Stimulated activated CD8-positive, alpha-beta memory T cell treated with anti-CD3 and anti-CD28 coated beads, Interleukin-7, amount 100 ng/mL, for 4 hours (primary cell): ENCODE data around the gene UBR3.

Experiments
- DNase-seq, 2 donors: peaks; one replicate each; pipeline ENCODE4 v3.0.0-alpha.2; 2020; ENCODE audit warnings: low read depth in 2 of 2

UBR3 gene

DNA sequence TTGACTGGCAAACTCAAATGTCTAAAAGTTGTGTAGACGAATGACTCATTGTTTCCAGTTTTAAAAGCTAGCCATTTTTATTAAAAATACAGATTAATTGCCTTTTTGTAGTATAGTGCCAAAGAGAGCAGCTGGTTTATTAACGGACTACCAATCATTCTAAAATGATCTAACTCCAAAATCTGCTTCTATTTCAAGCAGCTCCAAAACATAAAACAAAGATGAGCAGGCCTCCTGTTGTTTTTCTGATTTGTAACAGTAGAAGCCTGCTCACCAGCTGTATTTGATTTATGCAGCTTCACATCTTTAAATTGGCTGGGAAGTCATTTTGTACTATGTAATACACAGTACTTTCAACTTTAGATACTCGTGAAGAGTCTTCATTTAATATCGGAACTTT, 171.8 kb downstream of the UBR3 start:
- no peak for DNase-seq

DNA sequence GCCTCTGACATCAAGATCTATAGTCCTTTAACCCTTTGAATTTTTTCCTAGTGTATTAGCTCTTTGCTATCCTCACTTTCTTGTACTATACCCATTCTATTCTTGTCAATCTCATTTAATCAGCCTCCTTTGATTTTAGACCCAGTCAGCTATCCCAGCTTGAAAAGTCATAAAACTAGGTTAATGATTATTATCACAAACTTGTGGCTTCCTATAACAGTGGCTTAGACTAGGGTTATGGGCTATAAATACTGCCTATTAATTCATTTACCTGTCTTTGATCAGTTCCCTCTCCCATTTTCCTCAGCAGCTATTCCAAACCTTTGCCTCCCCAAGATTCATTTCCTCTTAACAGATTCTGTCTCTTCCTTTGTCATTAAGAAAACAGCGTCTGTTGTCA, 174.8 kb downstream of the UBR3 start:
- DNase-seq = no peak

GRCh38 chr2:170005702-170006101, 178.4 kb downstream of the UBR3 start:
- DNase-seq = no peak

DNA sequence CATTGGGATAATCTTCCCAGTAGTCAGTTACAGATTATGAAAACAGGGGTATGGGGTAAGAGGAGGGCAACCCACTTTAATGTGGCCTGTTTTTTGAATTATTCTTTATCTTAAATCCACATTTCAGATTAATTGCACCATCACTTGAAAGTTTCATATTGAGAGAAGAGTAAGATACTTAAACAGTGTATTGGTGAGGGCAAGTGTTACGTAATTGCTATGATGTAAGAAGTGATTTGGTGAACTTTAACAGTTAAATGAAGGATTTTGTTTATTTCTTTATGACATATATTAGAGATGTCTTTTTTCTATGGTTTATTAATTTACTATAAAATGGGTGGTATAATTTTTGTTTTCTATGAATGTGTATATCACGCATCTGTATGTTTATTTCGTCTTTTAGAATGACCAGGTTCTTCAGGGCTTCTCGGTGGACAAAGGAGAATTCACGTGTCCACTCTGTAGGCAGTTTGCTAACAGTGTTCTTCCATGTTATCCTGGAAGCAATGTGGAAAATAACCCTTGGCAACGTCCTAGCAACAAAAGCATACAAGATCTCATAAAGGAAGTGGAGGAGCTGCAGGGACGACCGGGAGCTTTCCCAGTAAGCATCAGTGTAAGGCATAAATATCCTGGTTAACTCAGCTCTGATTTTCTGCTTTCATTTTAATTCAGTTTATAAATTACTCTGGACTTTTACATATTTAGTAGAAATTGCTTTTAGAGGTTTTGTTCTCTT, 179.5 kb downstream of the UBR3 start:
- DNase-seq = no peak

DNA sequence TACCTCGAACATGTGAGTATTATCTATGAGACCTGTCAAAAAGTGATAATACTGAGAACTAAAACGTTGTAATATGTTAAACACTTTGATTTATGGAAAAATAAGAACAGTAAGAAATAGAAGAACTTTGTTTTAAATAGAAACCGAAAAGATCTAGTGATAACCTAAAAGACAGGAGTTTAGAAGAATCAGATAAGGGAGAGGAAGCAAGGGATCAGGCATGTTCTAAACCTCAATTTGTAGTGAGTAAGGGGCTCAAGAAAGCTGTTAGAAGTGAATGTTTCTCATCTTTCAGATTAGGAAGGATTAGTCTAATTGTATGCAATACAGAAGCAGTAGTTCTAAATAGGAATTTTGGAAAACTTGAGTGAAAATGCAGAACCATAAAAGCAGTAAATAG, 182.0 kb downstream of the UBR3 start:
- DNase-seq = no peak

- no peak for DNase-seq
These were observed 185.5 kb downstream of the UBR3 start for GRCh38 chr2:170012773-170013172.

DNA sequence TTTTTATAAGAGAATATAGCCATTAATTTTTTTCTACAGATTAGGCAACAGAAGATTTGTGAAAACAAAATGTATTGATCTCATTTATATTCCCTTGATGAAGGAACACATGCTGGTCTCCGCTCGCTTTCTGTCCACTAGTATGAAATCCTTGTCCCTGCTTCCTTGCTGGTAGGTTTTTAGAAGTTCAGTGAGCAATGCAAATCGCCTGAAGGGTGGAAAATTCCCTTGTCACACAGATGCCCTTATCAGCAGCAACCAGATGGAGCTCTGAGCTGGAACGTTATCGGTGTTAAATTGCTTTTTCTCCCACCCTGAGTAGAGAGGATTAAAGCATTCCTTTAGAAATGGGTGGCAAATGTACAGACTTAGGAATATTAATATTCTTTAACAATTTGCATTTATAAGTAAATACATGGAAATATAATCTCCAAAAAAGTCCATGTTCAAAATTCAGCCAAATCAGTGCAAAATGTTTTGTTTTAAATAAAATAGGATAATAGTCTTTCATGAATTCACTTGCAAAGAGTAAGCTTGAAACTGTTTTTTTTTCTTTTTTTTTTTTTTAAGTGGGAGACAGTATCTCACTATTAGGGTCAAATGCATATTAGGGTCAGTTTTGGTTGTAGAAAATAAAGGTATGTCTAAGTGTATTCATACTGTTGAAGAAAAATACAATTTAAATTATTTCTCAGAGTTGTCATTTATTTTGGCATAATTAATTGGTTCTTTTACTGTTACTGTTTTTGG, 186.7 kb downstream of the UBR3 start:
- no peak for DNase-seq

DNA sequence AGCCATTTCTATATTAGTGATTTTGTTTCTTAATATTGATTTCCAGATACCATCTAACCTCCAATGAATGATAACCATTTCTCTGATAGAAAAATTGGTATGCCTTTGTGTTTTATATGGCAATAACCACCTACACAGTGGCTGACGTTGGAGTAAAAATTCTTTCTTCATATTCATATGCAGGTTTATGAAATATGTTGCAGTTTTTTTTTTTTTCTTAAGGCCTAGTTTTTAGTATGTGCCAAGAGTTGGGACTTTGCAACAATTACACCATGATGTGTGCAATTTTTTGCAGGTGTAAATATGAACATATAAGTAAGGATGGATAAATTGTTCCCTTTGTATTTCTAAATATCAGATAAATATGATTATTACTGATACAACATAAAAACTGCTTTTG, 187.5 kb downstream of the UBR3 start:
- DNase-seq = no peak

DNA sequence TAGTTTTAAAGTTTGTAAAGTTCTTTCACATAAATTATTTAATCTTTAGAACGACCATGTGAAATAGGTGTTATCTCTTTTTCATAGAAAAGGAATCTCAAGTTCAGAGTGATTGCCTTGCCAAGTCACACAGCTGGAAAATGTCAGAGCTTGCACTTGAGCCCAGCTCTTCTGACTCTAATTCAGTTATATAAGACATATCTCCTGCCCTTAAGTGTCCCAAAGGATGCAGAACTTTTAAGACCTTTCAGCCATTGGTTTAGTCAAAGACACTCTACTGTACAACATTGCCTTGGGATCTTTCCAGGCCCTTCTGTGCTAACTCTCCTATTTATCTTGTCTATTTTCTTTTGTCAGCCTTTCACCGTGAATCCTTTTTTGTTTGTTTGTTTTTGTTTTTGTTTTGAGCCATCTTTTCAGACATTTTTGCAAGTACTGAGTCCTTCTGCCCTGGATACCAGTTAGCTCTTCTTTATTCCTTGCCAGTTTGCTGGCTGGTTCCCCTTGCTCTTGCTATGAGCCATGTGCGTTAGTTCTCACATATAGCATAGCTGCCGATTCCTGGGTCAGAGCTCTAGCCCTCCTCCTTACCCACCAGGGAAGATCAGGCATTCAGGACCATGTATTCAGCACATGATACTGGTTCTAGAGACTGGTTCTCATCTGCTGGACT, 190.7 kb downstream of the UBR3 start:
- no peak for DNase-seq

DNA sequence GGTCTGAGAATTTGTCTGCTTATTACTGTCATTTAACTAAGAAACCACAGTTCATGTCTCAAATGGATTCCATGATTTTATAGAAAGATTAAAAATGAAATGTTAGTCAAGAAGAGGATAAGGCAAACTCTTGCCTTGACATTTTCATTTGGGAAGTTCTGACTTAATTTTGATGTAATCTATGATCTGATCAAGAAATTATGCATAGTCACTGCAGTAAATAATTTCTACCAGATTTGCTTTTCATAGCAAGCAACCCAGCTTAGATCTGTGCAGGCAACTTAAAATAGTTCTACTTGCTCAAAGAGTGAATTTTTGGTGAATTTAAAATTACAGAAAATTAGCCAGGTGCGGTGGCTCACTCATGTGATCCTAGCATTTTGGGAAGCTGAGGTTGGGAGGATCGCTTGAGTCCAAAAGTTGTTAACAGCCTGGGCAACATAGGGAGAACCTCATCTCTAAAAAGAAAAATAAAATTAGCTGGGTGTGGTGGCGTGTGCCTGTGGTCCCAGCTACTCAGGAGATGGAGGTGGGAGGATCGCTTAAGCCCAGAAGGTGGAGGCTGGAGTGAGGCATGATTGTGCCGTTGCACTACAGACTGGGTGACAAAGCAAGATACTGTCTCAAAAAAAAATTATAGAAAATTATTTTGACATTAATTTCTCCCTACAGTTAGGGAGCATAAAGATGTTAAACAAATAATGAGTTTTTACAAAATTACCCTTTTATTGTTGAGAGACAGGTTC, 192.0 kb downstream of the UBR3 start:
- no peak for DNase-seq

DNA sequence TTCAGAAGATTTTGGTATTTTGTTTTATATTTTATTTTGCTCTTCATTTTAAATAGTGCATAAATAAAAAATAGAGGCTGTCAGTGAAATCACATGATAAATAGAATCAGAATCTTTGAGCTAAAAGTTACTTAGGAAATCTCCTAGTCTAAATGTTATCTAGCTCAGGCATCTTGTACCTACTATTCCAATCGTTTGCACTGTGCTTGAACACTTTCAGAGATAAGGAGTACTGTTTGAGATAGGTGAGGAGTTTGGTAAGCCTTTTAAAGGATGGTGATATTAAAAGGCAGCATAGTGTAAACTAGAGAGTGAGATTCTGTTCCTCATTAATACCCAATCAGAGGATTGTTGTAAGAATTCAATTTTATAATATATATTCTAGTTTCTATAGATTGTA, 193.5 kb downstream of the UBR3 start:
- no peak for DNase-seq

- DNase-seq = no peak
These were observed 195.4 kb downstream of the UBR3 start for GRCh38 chr2:170022692-170023091.

DNA sequence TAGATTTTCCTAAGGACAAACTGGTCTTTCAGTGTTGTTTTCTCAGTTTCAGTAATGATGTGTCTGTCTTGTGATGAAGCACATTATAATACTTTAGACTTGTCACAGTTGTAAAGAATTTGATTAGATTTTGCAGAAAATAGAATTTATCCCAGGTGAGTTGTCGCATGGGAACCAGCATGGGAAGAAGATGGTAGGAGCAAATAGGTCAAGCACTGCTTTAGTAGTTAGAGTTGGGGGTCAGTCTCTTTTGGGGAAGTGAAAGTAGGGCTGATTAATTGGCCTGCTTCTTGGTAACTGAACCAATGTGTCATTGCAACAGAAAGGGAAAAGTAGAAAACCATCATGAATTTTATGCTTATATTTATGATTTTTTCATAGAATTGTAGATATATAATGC, 197.5 kb downstream of the UBR3 start:
- no peak for DNase-seq

GRCh38 chr2:170025223-170025622, 198.0 kb downstream of the UBR3 start:
- DNase-seq = no peak

GRCh38 chr2:170026361-170026760, 199.1 kb downstream of the UBR3 start:
- no peak for DNase-seq

- DNase-seq = no peak
These were observed 202.3 kb downstream of the UBR3 start for GRCh38 chr2:170029551-170029950.

- DNase-seq = no peak
These were observed 202.8 kb downstream of the UBR3 start for GRCh38 chr2:170030040-170030439.

DNA sequence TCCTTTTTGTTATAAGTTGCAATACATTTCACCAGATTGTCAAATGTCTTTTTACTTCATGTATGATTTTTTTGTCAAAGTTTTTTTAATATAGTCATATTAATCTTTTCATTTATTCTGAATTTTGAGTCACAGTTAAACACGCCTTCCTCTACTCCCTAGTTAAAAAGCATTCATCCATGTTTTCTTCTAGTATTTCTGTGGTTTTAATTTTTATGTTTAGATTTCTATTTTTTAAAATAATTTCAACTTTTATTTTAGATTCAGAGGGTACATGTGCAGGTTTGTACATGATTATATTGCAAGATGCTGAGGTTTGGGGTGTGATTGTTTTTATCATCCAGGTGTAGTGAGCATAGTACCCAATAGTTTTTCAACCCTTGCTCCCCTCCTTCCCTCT, 204.0 kb downstream of the UBR3 start:
- DNase-seq = no peak

DNA sequence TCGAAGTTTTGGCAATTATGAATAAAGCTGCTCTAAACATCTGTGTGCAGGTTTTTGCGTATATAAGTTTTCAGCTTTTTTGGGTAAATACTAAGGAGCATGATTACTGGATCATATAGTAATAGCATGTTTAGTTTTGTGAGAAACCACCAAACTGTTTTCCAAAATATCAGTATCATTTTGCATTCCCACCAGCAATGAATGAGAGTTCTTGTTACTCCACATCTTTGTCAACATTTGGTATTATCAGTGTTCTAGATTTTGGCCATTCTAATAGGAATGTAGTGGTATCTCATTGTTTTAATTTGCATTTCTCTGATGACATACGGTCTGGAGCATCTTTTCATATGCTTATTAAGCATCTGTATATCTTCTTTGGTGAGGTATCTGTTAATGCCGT, 207.3 kb downstream of the UBR3 start:
- DNase-seq = no peak

- DNase-seq = no peak
These were observed 211.5 kb downstream of the UBR3 start for GRCh38 chr2:170038734-170039133.

GRCh38 chr2:170039401-170040172, 212.3 kb downstream of the UBR3 start:
- DNase-seq = no peak
